Astrocyte (in vitro differentiated cells and primary cell): Measurements from ENCODE around the gene ASB1. TPM values are rescaled to one million over a fixed set of nuclear protein-coding genes. Genes with fewer than 3 reads are reported as not detected.

Experiments
- DNase-seq: peaks from one replicate; pipeline ENCODE4 v3.0.0-alpha.2; 2010; ENCODE audit warnings: low read depth
- FAIRE-seq: peaks from 2 replicates; lab custom pipeline; 2011; peaks lifted over from hg19 to GRCh38; lab: Jason Lieb, UNC
- H2AFZ ChIP-seq: 2 replicates; pipeline ENCODE4 v1.6.0; 2012; ENCODE audit warnings: low read depth, low read length, inconsistent platforms
- H3K27ac ChIP-seq: 2 replicates; pipeline ENCODE4 v1.5.1; 2011; ENCODE audit warnings: low read depth, low read length, inconsistent platforms
- H3K27me3 ChIP-seq: 2 replicates; pipeline ENCODE4 v1.6.0; 2011; ENCODE audit warnings: low read length, inconsistent platforms; ENCODE audit not compliant: insufficient read depth
- H3K36me3 ChIP-seq: 2 replicates; pipeline ENCODE4 v1.5.1; 2011; ENCODE audit warnings: low read length, inconsistent platforms; ENCODE audit not compliant: insufficient read depth
- H3K4me1 ChIP-seq: 2 replicates; pipeline ENCODE4 v1.5.1; 2011; ENCODE audit warnings: low read length, inconsistent platforms; ENCODE audit not compliant: insufficient read depth
- H3K4me2 ChIP-seq: 2 replicates; pipeline ENCODE4 v1.6.0; 2012; ENCODE audit warnings: low read length, inconsistent platforms
- H3K4me3 ChIP-seq: 2 replicates; pipeline ENCODE4 v1.5.1; 2011; ENCODE audit warnings: low read depth, mild to moderate bottlenecking, low read length, inconsistent platforms; ENCODE audit not compliant: insufficient read depth
- H3K79me2 ChIP-seq: 2 replicates; pipeline ENCODE4 v1.6.0; 2012; ENCODE audit warnings: mild to moderate bottlenecking, low read length, inconsistent platforms; ENCODE audit not compliant: insufficient read depth
- H3K9ac ChIP-seq: 2 replicates; pipeline ENCODE4 v1.6.0; 2012; ENCODE audit warnings: mild to moderate bottlenecking, low read length, inconsistent platforms
- H3K9me3 ChIP-seq: 2 replicates; pipeline ENCODE4 v1.5.1; 2012; ENCODE audit warnings: low read depth, mild to moderate bottlenecking, low read length, inconsistent platforms; ENCODE audit not compliant: insufficient read depth
- H4K20me1 ChIP-seq: 2 replicates; pipeline ENCODE4 v1.6.0; 2012; ENCODE audit warnings: low read length, inconsistent platforms; ENCODE audit not compliant: insufficient read depth
- H3K27ac Mint-ChIP-seq: one replicate; pipeline ENCODE4 v1.8.0; 2021; ENCODE audit warnings: mild to moderate bottlenecking, mixed read lengths; ENCODE audit not compliant: unreplicated experiment
- H3K27me3 Mint-ChIP-seq: one replicate; pipeline ENCODE4 v1.8.0; 2021; ENCODE audit warnings: low read depth, mixed read lengths; ENCODE audit not compliant: unreplicated experiment
- H3K36me3 Mint-ChIP-seq: one replicate; pipeline ENCODE4 v1.8.0; 2021; ENCODE audit warnings: low read depth, mixed read lengths; ENCODE audit not compliant: unreplicated experiment
- H3K4me1 Mint-ChIP-seq: one replicate; pipeline ENCODE4 v1.8.0; 2021; ENCODE audit warnings: low read depth, mixed read lengths; ENCODE audit not compliant: unreplicated experiment
- H3K4me3 Mint-ChIP-seq: one replicate; pipeline ENCODE4 v1.8.0; 2021; ENCODE audit warnings: mild to moderate bottlenecking, moderate library complexity, mixed read lengths; ENCODE audit not compliant: unreplicated experiment
- H3K9me3 Mint-ChIP-seq: one replicate; pipeline ENCODE4 v1.8.0; 2021; ENCODE audit warnings: mild to moderate bottlenecking, mixed read lengths; ENCODE audit not compliant: unreplicated experiment
- CTCF ChIP-seq: IDR thresholded peaks from 2 replicates; pipeline ENCODE4 v1.5.1; 2011; ENCODE audit warnings: low read depth, mild to moderate bottlenecking, inconsistent platforms, low read length, moderate library complexity; ENCODE audit not compliant: insufficient read depth
- EZH2 ChIP-seq: IDR thresholded peaks from 2 replicates; pipeline ENCODE4 v1.6.1; 2012; ENCODE audit warnings: mild to moderate bottlenecking, low read length, inconsistent platforms; ENCODE audit not compliant: insufficient read depth
- total RNA-seq: library from RNA; stranded (reverse); gene quantifications from 2 replicates; pipeline ENCODE4 v1.2.1, GENCODE V29; 2021

The ASB1 gene
- total RNA-seq, 1 donor from 2014 or later: 30.6 TPM

GRCh38 chr2:238475566-238475965 is 48.8 kb downstream of the ASB1 start:
- FAIRE-seq: no peak
- no peaks in the 10 kb centered on the region for H3K36me3 Mint-ChIP-seq
- no peak for DNase-seq
- H3K36me3 ChIP-seq: no peaks in the 10 kb centered on the region
- no peak overlapping the region for H3K4me3 ChIP-seq
- H2AFZ ChIP-seq: no peak overlapping the region
- no peak overlapping the region for H3K27ac ChIP-seq
- H3K4me2 ChIP-seq: no peak overlapping the region
- no peaks in the 10 kb centered on the region for H3K4me1 ChIP-seq
- no peaks in the 10 kb centered on the region for H3K9me3 ChIP-seq
- H4K20me1 ChIP-seq: no peaks in the 10 kb centered on the region
- no peak for TF ChIP-seq CTCF
- no peak for TF ChIP-seq EZH2
- H3K79me2 ChIP-seq: no peaks in the 10 kb centered on the region
- H3K9me3 Mint-ChIP-seq: peaks cover 29% of the 10 kb centered on the region
- H3K27me3 Mint-ChIP-seq: peaks cover 2% of the 10 kb centered on the region
- no peak overlapping the region for H3K27ac Mint-ChIP-seq
- H3K4me3 Mint-ChIP-seq: no peak overlapping the region
- H3K27me3 ChIP-seq: no peaks in the 10 kb centered on the region
- H3K4me1 Mint-ChIP-seq: no peaks in the 10 kb centered on the region
- no peak overlapping the region for H3K9ac ChIP-seq

DNA sequence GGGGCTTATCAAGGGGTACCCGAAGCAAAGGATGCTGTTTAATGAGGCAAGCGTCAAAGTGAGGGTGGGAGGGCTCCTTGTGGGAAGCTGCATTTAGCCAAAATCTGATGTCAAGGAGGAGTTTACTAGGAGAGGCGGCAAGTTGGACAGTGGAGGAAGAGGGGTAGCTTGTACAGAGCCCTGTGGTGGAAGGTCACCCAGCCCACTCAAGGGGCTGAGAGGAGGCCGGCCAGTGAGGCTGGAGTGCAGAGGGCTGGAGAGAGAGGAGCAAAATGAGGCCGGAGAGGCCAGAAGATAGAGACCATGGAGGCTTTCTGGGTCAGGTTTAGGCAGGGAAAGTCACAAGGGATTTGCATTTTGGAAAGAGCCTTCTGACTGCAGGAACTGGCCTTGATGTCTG is 49.5 kb downstream of the ASB1 start:
- peaks cover 30% of the 10 kb centered on the region for H3K9me3 Mint-ChIP-seq
- no peak overlapping the region for H3K27ac Mint-ChIP-seq
- no peaks in the 10 kb centered on the region for H3K4me1 Mint-ChIP-seq
- Histone ChIP-seq H3K27ac (no peak overlapping the region), H3K9me3 (no peaks in the 10 kb centered on the region), H3K9ac (no peak overlapping the region), H4K20me1 (no peaks in the 10 kb centered on the region), H3K4me1 (no peaks in the 10 kb centered on the region), H3K27me3 (no peaks in the 10 kb centered on the region), H3K79me2 (no peaks in the 10 kb centered on the region), H3K4me3 (no peak overlapping the region), H3K4me2 (no peak overlapping the region), H3K36me3 (no peaks in the 10 kb centered on the region), H2AFZ (no peak overlapping the region)
- DNase-seq (no peak), FAIRE-seq (no peak)
- H3K27me3 Mint-ChIP-seq: peaks cover 2% of the 10 kb centered on the region
- no peak overlapping the region for H3K4me3 Mint-ChIP-seq
- TF ChIP-seq EZH2 (no peak), CTCF (no peak)
- H3K36me3 Mint-ChIP-seq: no peaks in the 10 kb centered on the region

- H3K27ac ChIP-seq: no peak overlapping the region
- no peaks in the 10 kb centered on the region for H3K36me3 ChIP-seq
- H3K4me2 ChIP-seq: no peak overlapping the region
- FAIRE-seq (no peak), DNase-seq (no peak)
- no peaks in the 10 kb centered on the region for H3K9me3 ChIP-seq
- no peaks in the 10 kb centered on the region for H4K20me1 ChIP-seq
- H3K27me3 ChIP-seq: no peaks in the 10 kb centered on the region
- Mint-ChIP-seq H3K4me3 (no peak overlapping the region), H3K9me3 (peaks cover 27% of the 10 kb centered on the region), H3K27me3 (peaks cover 2% of the 10 kb centered on the region), H3K27ac (no peak overlapping the region), H3K4me1 (no peaks in the 10 kb centered on the region), H3K36me3 (no peaks in the 10 kb centered on the region)
- no peak overlapping the region for H3K4me3 ChIP-seq
- no peak overlapping the region for H2AFZ ChIP-seq
- H3K9ac ChIP-seq: no peak overlapping the region
- no peaks in the 10 kb centered on the region for H3K4me1 ChIP-seq
- TF ChIP-seq CTCF: no peak
- TF ChIP-seq EZH2: no peak
- no peaks in the 10 kb centered on the region for H3K79me2 ChIP-seq
These were observed 51.5 kb downstream of the ASB1 start for GRCh38 chr2:238478216-238478615.
